ENCODE measurements around the gene CEACAM6.
"Not testable (repeated sequence)": the region's sequence is repeated elsewhere in the genome, so short reads cannot be mapped to it uniquely, and the experiment has no call there.

Gene CEACAM6

GRCh38 chr19:41755328-41755913 is at the start of gene CEACAM6:
TSS of gene CEACAM6 (plus strand) at chr19:41755530. CDS start at chr19:41755639, 109 bp downstream.
- no peak for DNase-seq (ENCODE audit: low read depth)

GRCh38 chr19:41706741-41707501 is 48.4 kb upstream of the CEACAM6 start:
- peak; percentile 62 for DNase-seq (ENCODE audit: low read depth)

- no peak for DNase-seq (ENCODE audit: low read depth)
Measured at GRCh38 chr19:41707502-41707812, 47.9 kb upstream of the CEACAM6 start.

GRCh38 chr19:41707871-41708371 is 47.4 kb upstream of the CEACAM6 start:
- no peak for DNase-seq (ENCODE audit: low read depth)

GRCh38 chr19:41708481-41708880 is 46.8 kb upstream of the CEACAM6 start, which contains the start of gene CEACAM5:
TSS of gene CEACAM5 (plus strand) at chr19:41708626. CDS start at chr19:41708732, 106 bp downstream.
- no peak for DNase-seq (ENCODE audit: low read depth)

GRCh38 chr19:41709516-41709915 is 45.8 kb upstream of the CEACAM6 start:
- not testable (repeated sequence) for DNase-seq (ENCODE audit: low read depth)

GRCh38 chr19:41709951-41710645 is 45.2 kb upstream of the CEACAM6 start:
- DNase-seq (ENCODE audit: low read depth) = no peak

GRCh38 chr19:41711376-41712261 is 43.7 kb upstream of the CEACAM6 start:
- DNase-seq (ENCODE audit: low read depth) = no peak

GRCh38 chr19:41714598-41714997 is 40.7 kb upstream of the CEACAM6 start:
- DNase-seq (ENCODE audit: low read depth) = no peak

- DNase-seq (ENCODE audit: low read depth) = no peak
Measured at GRCh38 chr19:41718761-41719160, 36.6 kb upstream of the CEACAM6 start.

GRCh38 chr19:41720103-41720502 is 35.2 kb upstream of the CEACAM6 start:
- no peak for DNase-seq (ENCODE audit: low read depth)

- DNase-seq (ENCODE audit: low read depth) = no peak
Measured at GRCh38 chr19:41726493-41726892, 28.8 kb upstream of the CEACAM6 start.

GRCh38 chr19:41734156-41734555 is 21.2 kb upstream of the CEACAM6 start:
- DNase-seq (ENCODE audit: low read depth) = no peak

- DNase-seq (ENCODE audit: low read depth) = no peak
Measured at GRCh38 chr19:41734585-41734984, 20.7 kb upstream of the CEACAM6 start.

- no peak for DNase-seq (ENCODE audit: low read depth)
Measured at GRCh38 chr19:41735071-41735600, 20.2 kb upstream of the CEACAM6 start.

- no peak for DNase-seq (ENCODE audit: low read depth)
Measured at GRCh38 chr19:41739361-41739760, 16.0 kb upstream of the CEACAM6 start.

- no peak for DNase-seq (ENCODE audit: low read depth)
Measured at GRCh38 chr19:41740415-41741243, 14.7 kb upstream of the CEACAM6 start.

GRCh38 chr19:41741244-41741554 is 14.1 kb upstream of the CEACAM6 start:
- DNase-seq (ENCODE audit: low read depth) = no peak

GRCh38 chr19:41744850-41745249 is 10.5 kb upstream of the CEACAM6 start:
- DNase-seq (ENCODE audit: low read depth) = no peak

GRCh38 chr19:41745756-41746155 is 9.6 kb upstream of the CEACAM6 start:
- no peak for DNase-seq (ENCODE audit: low read depth)
